DMS79 treated with DMSO at 0.1 percent for 48 hours (cell line): ENCODE data around the gene VPREB3.
A peak's percentile ranks its signal among the peaks of the same experiment; 100 is the strongest.

Source experiments
- DNase-seq: peaks from one replicate; lab custom pipeline; 2025; lab: John Stamatoyannopoulos, UW

Gene VPREB3, protein sequence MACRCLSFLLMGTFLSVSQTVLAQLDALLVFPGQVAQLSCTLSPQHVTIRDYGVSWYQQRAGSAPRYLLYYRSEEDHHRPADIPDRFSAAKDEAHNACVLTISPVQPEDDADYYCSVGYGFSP

GRCh38 chr22:23754220-23754919, at the start of gene VPREB3:
TSS of gene VPREB3 (minus strand) at chr22:23754425. CDS start at chr22:23754363, 62 bp downstream.
- DNase-seq: no peak

DNA sequence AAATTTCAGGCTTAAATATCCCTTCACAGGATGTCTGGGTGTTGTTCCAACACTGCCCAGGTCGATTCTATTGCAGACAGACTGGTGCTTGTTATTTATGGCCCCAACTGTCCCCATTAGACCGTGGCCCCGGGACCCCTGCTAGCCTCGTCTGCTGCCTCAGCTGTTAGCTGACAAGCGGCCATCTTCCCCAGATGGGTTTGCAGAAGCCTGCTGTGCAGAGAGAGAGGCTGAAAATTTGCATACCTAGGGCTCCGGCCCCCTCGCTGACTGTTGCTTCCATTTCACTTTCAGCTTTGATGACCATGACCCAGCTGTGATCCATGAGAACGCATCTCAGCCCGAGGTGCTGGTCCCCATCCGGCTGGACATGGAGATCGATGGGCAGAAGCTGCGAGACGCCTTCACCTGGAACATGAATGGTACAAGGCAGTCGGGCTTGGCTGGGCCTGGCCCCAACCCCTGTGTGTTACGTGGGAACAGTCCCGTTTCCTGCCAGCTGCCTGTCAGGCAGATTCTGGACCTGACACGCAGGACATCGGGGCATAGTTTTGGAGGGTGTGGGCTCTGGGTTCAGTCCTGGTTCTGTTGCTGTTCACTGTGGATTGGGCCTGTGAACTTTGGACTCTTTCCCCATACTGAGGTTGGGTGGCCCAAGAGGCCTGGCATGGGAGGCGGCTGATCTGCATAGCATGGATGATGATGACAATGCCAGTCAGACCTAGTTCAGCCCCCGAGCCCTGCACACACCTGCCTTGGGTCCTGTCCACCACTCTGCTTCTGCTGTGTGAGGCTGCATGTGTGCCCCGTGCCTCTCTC, 49.0 kb upstream of the VPREB3 start:
- no peak for DNase-seq

DNA sequence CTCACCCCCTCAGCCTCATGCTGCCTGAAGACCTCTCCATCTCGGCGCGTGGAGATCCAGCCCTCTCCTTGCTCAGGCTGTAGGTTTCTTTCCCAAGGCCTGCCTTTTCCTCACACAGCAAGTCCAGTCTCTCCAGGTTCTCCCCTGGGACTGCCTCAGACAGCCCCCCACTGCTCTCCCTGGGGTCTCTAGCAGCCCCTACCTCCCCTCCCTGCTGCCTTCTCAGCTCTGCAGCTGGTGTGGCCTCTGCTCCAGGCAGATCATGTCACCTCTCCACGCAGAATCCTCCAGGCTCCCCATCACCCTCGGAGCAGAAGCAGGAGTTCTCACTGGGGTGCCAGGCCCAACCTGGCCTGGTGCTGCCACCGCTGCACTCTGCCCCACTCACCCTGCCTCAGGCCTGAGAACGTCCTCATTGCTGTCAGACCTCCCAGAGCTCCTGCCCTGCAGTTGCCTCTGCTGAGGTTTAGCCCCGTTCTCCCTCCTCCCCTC, 47.7 kb upstream of the VPREB3 start:
- no peak for DNase-seq

DNA sequence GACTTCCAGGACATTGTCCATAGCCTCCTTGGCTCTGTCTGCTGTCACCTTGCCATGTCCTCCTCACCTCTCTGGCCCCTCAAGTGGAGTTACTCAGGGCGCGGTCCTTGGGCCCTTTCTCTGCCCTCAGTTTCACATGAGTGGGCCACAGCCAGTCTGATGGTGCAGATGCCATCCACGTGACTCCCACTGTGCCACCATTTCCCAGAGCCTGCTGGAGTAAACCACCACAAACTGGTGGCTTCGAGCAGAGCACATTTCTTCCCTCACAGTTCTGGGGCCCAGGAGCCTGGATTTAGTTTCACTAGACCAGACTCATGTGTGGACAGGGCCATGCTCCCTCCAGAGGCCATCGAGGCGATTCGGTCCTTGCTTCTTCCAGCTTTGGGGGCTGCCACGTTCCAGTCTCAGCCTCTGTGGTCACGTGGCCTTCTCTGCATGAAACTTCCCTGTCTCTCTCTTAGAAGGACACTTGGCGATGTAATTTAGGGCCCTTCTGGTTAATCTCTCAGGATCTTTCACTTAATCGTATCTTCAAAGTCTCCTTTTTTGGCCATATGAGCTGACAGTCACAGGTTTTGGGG, 47.1 kb upstream of the VPREB3 start:
- DNase-seq: no peak

- no peak for DNase-seq
Measured at GRCh38 chr22:23800297-23801237, 46.3 kb upstream of the VPREB3 start.

GRCh38 chr22:23796461-23796860, 42.2 kb upstream of the VPREB3 start:
- DNase-seq: no peak

DNA sequence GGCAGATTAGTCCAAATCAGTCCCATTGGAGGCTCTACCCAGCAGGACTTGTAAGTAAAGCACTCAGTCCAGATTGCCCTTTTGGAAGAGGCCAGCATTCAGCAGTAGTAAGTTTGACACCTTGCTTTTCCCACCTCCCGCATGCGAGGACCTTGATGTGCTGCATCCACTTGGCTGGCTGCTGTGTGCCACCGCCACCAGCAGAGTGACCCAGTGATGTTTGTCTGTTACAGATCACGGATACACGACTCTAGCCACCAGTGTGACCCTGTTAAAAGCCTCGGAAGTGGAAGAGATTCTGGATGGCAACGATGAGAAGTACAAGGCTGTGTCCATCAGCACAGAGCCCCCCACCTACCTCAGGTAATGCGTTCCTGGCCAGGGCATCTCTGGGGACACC, 39.1 kb upstream of the VPREB3 start:
- no peak for DNase-seq

GRCh38 chr22:23791738-23792645, 37.8 kb upstream of the VPREB3 start:
- DNase-seq: no peak

DNA sequence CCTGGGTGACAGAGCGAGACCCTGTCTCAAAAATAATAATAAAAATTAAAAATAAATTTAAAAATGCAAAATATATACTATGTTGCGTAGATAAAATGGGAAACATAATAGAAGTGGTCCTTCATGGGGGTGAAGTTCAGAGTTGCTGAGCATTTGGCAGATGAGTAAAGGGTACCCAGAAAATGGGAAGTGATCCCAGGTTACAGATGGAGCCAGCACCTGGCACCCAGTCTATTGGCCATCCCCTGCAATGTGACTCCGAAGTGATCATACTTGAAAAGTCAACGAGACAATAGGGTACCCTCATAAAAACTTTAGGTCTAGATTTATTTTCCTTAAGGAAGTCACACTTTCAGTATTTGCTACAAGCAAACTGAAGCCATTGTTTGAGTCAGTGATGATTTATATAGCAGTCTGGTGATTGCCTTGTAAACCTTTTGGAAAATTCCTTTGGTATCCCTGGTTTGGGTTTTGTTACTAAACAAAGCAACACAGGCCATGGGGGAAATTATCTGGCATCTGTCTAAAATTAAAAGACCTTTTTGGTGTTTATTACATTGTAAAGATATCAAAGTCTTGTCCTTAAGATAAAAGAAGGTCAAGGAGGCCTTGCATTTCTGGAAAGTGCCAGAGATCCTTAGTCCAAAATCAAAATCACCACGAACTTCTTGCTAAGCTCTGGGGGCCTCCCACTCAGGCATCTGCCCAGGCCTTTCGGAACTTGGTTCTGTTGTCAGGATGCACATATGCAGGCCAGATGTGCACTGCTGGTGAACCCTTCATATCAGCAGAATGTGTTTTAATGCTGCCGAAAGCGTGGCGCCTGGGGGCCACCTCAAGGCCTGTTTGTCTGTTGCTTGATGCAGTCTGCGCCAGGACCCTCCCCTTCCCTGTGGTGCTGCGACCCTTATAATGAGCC, 36.9 kb upstream of the VPREB3 start:
- DNase-seq: no peak

GRCh38 chr22:23789638-23790037, 35.4 kb upstream of the VPREB3 start:
- DNase-seq: no peak

GRCh38 chr22:23789121-23789520, 34.9 kb upstream of the VPREB3 start:
- DNase-seq: peak; percentile 1

DNA sequence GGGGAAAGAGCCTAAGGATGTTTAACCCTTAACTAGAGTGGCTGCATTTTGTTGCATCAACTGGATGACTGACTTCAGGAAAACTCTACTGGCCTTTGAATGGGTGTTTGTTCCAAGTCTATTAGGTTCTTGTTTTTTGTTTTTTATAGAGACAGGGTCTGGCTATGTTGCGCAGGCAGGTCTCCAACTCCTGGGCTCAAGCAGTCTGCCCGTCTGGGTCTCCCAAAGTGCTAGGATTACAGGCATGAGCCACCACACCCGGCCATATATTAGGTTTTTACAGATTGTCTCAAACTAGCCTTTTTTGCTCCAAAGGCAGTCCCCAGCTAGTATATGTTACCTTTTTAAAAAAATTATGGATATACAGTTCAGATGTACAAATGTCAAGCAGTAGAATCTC, 33.7 kb upstream of the VPREB3 start:
- no peak for DNase-seq

GRCh38 chr22:23787600-23787896, 33.3 kb upstream of the VPREB3 start:
- peak; percentile 42 for DNase-seq

DNA sequence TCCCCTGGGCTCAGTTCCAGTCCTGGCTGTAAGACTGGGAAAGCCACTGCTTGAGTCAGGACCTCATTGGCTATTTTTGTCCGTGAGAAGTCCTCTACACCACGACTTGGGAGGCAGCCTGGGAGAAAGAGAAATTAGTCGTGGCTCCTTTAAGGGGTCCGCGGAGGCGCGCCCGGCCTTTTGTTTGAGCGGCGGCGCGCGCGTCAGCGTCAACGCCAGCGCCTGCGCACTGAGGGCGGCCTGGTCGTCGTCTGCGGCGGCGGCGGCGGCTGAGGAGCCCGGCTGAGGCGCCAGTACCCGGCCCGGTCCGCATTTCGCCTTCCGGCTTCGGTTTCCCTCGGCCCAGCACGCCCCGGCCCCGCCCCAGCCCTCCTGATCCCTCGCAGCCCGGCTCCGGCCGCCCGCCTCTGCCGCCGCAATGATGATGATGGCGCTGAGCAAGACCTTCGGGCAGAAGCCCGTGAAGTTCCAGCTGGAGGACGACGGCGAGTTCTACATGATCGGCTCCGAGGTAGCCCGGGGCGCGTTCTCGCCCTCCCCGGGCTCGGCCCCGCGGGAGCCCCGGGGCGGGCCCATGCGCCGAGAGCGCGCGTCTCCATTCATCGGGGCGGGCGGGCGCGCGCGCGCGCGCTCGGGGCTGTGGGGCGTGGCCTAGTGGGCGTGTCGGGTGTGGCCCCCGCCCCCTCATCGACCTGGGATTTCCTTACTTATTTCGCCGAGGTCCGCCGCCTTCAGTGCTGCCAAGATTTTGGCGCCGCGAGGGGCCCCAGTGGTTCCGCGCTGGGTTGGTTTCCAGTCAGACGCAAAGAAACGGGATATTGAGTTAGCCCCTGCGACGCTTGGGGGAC, 32.8 kb upstream of the VPREB3 start, which contains the start of gene SMARCB1:
Gene SMARCB1 (plus strand): TSS at position 215 of the 848 bp plus-strand sequence. CDS start 204 bp downstream, at position 419.
- peak; percentile 53 for DNase-seq

- DNase-seq: no peak
Measured at GRCh38 chr22:23786261-23786710, 32.1 kb upstream of the VPREB3 start.

- DNase-seq: no peak
Measured at GRCh38 chr22:23784215-23784732, 30.0 kb upstream of the VPREB3 start.

DNA sequence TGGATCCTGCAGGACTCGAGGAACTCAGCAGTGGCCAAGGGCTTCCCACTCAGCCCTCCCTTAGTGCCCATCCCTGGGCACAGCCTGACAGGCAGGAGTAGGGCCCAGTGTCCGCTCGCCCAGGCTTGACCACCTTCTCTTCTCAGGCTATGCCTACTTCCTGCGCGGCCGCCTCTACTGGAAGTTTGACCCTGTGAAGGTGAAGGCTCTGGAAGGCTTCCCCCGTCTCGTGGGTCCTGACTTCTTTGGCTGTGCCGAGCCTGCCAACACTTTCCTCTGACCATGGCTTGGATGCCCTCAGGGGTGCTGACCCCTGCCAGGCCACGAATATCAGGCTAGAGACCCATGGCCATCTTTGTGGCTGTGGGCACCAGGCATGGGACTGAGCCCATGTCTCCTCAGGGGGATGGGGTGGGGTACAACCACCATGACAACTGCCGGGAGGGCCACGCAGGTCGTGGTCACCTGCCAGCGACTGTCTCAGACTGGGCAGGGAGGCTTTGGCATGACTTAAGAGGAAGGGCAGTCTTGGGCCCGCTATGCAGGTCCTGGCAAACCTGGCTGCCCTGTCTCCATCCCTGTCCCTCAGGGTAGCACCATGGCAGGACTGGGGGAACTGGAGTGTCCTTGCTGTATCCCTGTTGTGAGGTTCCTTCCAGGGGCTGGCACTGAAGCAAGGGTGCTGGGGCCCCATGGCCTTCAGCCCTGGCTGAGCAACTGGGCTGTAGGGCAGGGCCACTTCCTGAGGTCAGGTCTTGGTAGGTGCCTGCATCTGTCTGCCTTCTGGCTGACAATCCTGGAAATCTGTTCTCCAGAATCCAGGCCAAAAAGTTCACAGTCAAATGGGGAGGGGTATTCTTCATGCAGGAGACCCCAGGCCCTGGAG, 29.3 kb upstream of the VPREB3 start:
- no peak for DNase-seq
